BE2C (cell line): ENCODE results near the gene ELANE.

Source experiments
- DNase-seq: peaks from one replicate; pipeline ENCODE4 v3.0.0-alpha.2; 2020
- H3K27me3 ChIP-seq: fragments of 250-450 bp; sonication (Bioruptor Pico); 2 replicates; pipeline ENCODE4 v1.5.1; 2020; ENCODE audit warnings: mild to moderate bottlenecking
- H3K36me3 ChIP-seq: fragments of 250-450 bp; sonication (Bioruptor Pico); 2 replicates; pipeline ENCODE4 v1.5.1; 2020; ENCODE audit warnings: mild to moderate bottlenecking
- H3K4me1 ChIP-seq: fragments of 250-450 bp; sonication (Bioruptor Pico); 2 replicates; pipeline ENCODE4 v1.5.1; 2020
- H3K4me3 ChIP-seq: 2 replicates; pipeline ENCODE4 v1.5.1; 2011; ENCODE audit warnings: low read depth, low read length
- H3K9me3 ChIP-seq: fragments of 250-450 bp; sonication (Bioruptor Pico); 2 replicates; pipeline ENCODE4 v1.5.1; 2020
- TF ChIP-seq, protein P1 (sequence below): IDR thresholded peaks from 2 replicates; pipeline ENCODE4 v1.5.1; 2012; ENCODE audit warnings: mild to moderate bottlenecking, low read depth, low read length

Gene ELANE

DNA sequence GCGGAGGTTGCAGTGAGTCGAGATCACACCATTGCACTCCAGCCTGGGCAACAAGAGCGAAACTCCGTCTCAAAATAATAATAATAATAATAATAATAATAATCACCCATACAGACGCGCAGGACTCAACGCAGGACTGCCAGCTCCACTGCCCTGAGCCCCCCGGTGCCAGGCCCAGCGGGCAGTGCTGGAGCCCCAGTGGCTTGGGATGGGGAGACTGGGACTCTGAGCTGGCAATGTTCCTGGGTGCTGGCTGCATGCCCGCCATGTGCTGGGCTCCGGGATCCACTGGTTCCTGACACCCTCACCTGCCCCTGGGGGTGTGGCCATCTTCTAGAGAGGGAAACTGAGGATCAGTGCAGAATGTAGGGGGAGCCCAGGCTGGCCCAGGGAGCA, 24.8 kb upstream of the ELANE start:
- peaks cover 32% of the 10 kb centered on the region for H3K27me3 ChIP-seq
- H3K4me3 ChIP-seq = no peak overlapping the region
- no peaks in the 10 kb centered on the region for H3K36me3 ChIP-seq
- no peaks in the 10 kb centered on the region for H3K9me3 ChIP-seq
- TF ChIP-seq, protein P1, sequence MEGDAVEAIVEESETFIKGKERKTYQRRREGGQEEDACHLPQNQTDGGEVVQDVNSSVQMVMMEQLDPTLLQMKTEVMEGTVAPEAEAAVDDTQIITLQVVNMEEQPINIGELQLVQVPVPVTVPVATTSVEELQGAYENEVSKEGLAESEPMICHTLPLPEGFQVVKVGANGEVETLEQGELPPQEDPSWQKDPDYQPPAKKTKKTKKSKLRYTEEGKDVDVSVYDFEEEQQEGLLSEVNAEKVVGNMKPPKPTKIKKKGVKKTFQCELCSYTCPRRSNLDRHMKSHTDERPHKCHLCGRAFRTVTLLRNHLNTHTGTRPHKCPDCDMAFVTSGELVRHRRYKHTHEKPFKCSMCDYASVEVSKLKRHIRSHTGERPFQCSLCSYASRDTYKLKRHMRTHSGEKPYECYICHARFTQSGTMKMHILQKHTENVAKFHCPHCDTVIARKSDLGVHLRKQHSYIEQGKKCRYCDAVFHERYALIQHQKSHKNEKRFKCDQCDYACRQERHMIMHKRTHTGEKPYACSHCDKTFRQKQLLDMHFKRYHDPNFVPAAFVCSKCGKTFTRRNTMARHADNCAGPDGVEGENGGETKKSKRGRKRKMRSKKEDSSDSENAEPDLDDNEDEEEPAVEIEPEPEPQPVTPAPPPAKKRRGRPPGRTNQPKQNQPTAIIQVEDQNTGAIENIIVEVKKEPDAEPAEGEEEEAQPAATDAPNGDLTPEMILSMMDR = no peak
- no peak for DNase-seq
- no peaks in the 10 kb centered on the region for H3K4me1 ChIP-seq

DNA sequence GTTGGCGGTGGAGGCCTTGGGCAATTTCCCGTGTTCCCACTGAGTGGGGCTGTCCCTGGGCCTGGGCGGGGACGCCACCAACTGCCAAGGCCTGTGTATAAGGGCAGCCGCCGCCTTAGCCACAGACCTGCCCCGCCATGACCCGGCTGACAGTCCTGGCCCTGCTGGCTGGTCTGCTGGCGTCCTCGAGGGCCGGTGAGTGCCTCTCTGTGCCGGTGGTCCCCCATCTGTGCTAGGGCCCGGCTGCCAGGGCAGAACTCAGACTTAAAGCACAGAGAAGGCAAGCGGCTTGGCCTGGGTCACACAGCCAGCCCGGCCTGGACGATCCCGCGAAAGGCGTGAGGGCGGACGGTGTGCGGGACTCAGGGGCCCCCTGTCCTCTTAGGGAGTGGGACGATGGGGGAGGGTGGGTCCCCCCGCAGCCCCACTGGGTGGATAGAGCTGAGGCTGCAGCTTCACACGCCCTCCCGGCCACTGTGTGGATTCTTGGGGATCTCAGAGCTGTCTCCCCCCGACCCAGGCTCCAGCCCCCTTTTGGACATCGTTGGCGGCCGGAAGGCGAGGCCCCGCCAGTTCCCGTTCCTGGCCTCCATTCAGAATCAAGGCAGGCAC, 24.3 kb upstream of the ELANE start, which contains the start of gene AZU1:
AZU1 (plus strand) TSS at position 128 of the 612 bp plus-strand sequence; CDS start at position 138, 10 bp downstream.
- TF ChIP-seq, protein P1 = no peak
- H3K4me1 ChIP-seq = no peaks in the 10 kb centered on the region
- H3K27me3 ChIP-seq = peaks cover 32% of the 10 kb centered on the region
- no peaks in the 10 kb centered on the region for H3K9me3 ChIP-seq
- no peak within 1 kb of the TSS for H3K4me3 ChIP-seq
- no peaks in the 10 kb centered on the region for H3K36me3 ChIP-seq
- DNase-seq = no peak

DNA sequence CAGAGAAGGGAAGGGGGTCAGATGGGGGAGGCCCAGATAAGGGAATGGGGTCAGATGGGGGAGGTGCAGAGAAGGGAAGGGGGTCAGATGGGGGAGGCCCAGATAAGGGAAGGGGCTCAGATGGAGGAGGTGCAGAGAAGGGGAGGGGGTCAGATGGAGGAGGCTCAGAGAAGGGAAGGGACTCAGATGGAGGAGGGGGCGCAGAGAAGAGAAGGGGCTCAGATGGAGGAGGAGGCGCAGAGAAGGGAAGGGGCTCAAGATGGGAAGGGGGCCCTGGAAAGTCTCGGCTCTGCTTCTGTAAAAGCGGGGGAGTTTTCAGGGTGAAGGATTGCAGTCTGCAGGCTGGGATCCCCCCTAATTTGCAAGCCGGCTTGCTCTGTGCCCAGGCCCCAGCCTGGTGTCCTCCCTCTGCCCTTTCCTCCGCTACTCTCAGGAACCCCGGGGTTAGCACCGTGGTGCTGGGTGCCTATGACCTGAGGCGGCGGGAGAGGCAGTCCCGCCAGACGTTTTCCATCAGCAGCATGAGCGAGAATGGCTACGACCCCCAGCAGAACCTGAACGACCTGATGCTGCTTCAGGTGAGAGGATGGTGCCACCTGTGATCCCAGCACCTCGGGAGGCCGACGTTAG, 22.9 kb upstream of the ELANE start:
- Histone ChIP-seq H3K36me3 (no peaks in the 10 kb centered on the region), H3K4me1 (no peaks in the 10 kb centered on the region), H3K4me3 (no peak overlapping the region), H3K9me3 (no peaks in the 10 kb centered on the region), H3K27me3 (peaks cover 42% of the 10 kb centered on the region)
- TF ChIP-seq, protein P1 = no peak
- no peak for DNase-seq

DNA sequence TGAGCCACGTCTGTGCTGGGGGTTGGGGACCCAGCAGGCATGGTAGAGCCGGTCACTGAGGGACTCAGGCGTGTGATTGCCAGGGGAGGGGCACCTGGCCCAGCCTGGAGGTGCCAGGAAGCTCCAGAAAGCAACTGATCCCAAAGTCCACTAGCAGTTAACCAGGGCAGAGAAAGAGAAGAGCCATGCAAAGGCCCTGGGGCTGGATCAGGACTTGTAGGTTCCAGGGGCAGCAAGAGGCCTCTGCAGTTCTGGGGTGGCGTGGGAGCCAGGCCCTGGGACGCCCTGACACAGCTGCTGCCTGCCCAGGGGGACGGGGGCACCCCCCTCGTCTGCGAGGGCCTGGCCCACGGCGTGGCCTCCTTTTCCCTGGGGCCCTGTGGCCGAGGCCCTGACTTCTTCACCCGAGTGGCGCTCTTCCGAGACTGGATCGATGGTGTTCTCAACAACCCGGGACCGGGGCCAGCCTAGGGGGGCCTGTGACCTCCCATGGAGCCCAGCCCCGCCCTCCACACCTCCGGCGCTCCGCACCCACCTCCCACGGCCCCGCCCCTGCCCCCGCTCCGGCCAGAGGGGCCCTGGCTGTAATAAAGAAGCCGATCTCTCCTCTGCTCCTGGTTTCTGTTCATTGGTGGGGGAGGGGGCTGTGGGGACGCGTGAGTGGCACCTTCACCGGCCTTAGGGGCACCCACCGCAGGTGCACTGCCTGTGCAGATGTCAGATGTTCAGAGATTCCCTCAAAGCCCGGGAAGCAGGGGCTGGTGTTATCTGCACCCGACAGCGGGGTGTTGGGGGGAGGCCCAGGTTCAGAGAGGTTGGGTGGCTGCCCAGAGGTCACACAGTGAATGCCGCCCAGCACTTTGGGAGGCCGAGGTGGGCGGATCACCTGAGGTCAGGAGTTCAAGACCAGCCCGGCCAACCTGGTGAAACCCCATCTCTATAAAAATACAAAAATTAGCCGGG, 20.4 kb upstream of the ELANE start:
- Histone ChIP-seq H3K27me3 (peaks cover 64% of the 10 kb centered on the region), H3K4me3 (no peak overlapping the region), H3K36me3 (no peaks in the 10 kb centered on the region), H3K9me3 (no peaks in the 10 kb centered on the region), H3K4me1 (no peaks in the 10 kb centered on the region)
- TF ChIP-seq, protein P1 = no peak
- DNase-seq = no peak

DNA sequence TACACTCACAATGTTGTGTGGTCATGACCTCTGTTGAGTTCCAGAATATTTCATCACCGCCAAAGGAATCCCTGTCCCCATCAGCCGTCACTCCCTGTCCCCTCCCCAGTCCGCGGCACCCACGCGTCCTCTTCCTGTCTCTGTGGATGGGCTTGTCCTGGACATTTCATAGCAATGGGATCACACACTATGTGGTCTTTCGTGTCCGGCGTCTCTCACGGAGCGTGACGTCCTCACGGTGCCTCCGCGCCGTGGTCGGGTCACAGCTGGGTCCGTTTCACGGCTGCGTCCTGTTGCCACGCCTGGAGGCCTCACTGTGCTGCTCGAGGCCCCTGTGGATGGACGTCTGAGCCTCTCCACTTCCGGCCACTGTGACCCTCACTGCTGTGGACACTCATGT, 17.9 kb upstream of the ELANE start:
- TF ChIP-seq, protein P1 = no peak
- Histone ChIP-seq H3K27me3 (peaks cover 69% of the 10 kb centered on the region), H3K4me3 (no peak overlapping the region), H3K4me1 (no peaks in the 10 kb centered on the region), H3K9me3 (no peaks in the 10 kb centered on the region), H3K36me3 (no peaks in the 10 kb centered on the region)
- no peak for DNase-seq
